Kidney epithelial cell (primary cell): Measurements from ENCODE around the gene CCN5. TPM values are rescaled to one million over a fixed set of nuclear protein-coding genes. Genes with fewer than 3 reads are reported as not detected.

Source experiments
- DNase-seq: peaks from one replicate; pipeline ENCODE4 v3.0.0-alpha.2; 2010; ENCODE audit warnings: low read depth
- H3K27me3 ChIP-seq: 2 replicates; pipeline ENCODE4 v1.6.0; 2011; ENCODE audit warnings: low read length; ENCODE audit not compliant: control insufficient read depth, insufficient read depth
- H3K36me3 ChIP-seq: 2 replicates; pipeline ENCODE4 v1.5.1; 2011; ENCODE audit warnings: low read length; ENCODE audit not compliant: control insufficient read depth, insufficient read depth
- H3K4me3 ChIP-seq: 2 replicates; pipeline ENCODE4 v1.5.1; 2011; ENCODE audit warnings: low read depth, mild to moderate bottlenecking, control low read depth, low read length
- CTCF ChIP-seq: IDR thresholded peaks from 2 replicates; pipeline ENCODE4 v1.5.1; 2011; ENCODE audit warnings: mild to moderate bottlenecking, moderate library complexity, low read length, control low read depth, inconsistent platforms; ENCODE audit not compliant: insufficient read depth, poor library complexity, severe bottlenecking
- total RNA-seq: library from RNA; depleted of rRNA; stranded (reverse); fragments of >200 nt; gene quantifications from 2 replicates; pipeline ENCODE4 v1.2.3, GENCODE V29; 2015

Gene CCN5
- total RNA-seq, 1 donor from 2014 or later = not detected

- no peaks in the 10 kb centered on the region for H3K36me3 ChIP-seq
- TF ChIP-seq CTCF = no peak
- no peak for DNase-seq
- no peak overlapping the region for H3K4me3 ChIP-seq
- peaks cover 20% of the 10 kb centered on the region for H3K27me3 ChIP-seq
These were observed 30.0 kb downstream of the CCN5 start for GRCh38 chr20:44745122-44745597.

- DNase-seq = no peak
- TF ChIP-seq CTCF = no peak
- Histone ChIP-seq H3K27me3 (peaks cover 23% of the 10 kb centered on the region), H3K36me3 (no peaks in the 10 kb centered on the region), H3K4me3 (peak within 1 kb of the TSS; percentile 39)
These were observed 30.6 kb downstream of the CCN5 start, which contains the start of gene KCNK15 for GRCh38 chr20:44745598-44746366. Gene KCNK15 (plus strand): TSS chr20:44745865. CDS start chr20:44745911, 46 bp downstream.

GRCh38 chr20:44746367-44747165 lies 31.4 kb downstream of the CCN5 start:
- no peak for DNase-seq

GRCh38 chr20:44747166-44748004 lies 32.2 kb downstream of the CCN5 start:
- TF ChIP-seq CTCF = peak; percentile 80
- peak; percentile 66 for DNase-seq
- H3K27me3 ChIP-seq = peaks cover 32% of the 10 kb centered on the region
- no peak overlapping the region for H3K4me3 ChIP-seq
- H3K36me3 ChIP-seq = no peaks in the 10 kb centered on the region

More at GRCh38 chr20:44746367-44747165, 31.4 kb downstream of the CCN5 start:
- Histone ChIP-seq H3K36me3 (no peaks in the 10 kb centered on the region), H3K4me3 (peak overlapping the region; percentile 39), H3K27me3 (peaks cover 29% of the 10 kb centered on the region)
- no peak for TF ChIP-seq CTCF

GRCh38 chr20:44748005-44748370 lies 32.8 kb downstream of the CCN5 start:
- no peak overlapping the region for H3K4me3 ChIP-seq
- no peak for TF ChIP-seq CTCF
- peaks cover 34% of the 10 kb centered on the region for H3K27me3 ChIP-seq
- H3K36me3 ChIP-seq = no peaks in the 10 kb centered on the region
- DNase-seq = no peak
